ENCODE measurements around the gene AUTS2.

DNA sequence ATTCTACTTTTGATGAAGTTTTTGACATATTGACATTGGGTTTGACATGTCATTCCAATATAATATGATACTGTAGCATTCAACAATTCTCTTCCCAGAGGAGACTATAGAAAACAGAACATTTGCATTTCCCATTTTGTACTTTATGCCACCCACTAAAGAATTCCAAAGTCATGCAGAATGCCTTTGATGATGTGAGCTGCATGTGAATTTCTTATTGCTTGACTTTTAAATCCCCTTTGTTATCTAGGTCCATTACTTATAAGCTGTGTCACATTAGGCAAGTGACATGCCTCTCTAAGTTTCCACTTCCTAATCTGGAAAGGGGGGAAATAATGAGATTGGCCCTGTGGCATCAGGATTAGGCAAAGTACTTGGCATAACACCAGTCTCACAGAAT lies 436.7 kb downstream of the AUTS2 start:
- TF ChIP-seq CTCF (conservative IDR thresholded peaks at IDR 0.05; ENCODE audit: low read depth in 2 of 2) (no peak), EZH2 (IDR thresholded peaks at IDR 0.05; ENCODE audit: low read depth, unreplicated experiment) (no peak), REST (IDR thresholded peaks at IDR 0.05; ENCODE audit: unreplicated experiment) (no peak), EZH2phosphoT487 (IDR thresholded peaks at IDR 0.05; ENCODE audit: unreplicated experiment) (no peak), JUNB (IDR thresholded peaks at IDR 0.05; ENCODE audit: unreplicated experiment) (no peak), POLR2AphosphoS5 (IDR thresholded peaks at IDR 0.05; ENCODE audit: low read depth) (no peak), ZNF331 (CRISPR knock-in tag; IDR thresholded peaks at IDR 0.05; ENCODE audit: low read depth) (no peak), NANOG (IDR thresholded peaks at IDR 0.05; ENCODE audit: borderline replicate concordance) (no peak), CREB1 (CRISPR knock-in tag; IDR thresholded peaks at IDR 0.05; ENCODE audit: low read depth) (no peak), ETS1 (IDR thresholded peaks at IDR 0.05) (no peak), ZNF114 (CRISPR knock-in tag; IDR thresholded peaks at IDR 0.05) (no peak), STAT1 (IDR thresholded peaks at IDR 0.05; ENCODE audit: unreplicated experiment) (no peak)
- TF ChIP-seq, protein P1, sequence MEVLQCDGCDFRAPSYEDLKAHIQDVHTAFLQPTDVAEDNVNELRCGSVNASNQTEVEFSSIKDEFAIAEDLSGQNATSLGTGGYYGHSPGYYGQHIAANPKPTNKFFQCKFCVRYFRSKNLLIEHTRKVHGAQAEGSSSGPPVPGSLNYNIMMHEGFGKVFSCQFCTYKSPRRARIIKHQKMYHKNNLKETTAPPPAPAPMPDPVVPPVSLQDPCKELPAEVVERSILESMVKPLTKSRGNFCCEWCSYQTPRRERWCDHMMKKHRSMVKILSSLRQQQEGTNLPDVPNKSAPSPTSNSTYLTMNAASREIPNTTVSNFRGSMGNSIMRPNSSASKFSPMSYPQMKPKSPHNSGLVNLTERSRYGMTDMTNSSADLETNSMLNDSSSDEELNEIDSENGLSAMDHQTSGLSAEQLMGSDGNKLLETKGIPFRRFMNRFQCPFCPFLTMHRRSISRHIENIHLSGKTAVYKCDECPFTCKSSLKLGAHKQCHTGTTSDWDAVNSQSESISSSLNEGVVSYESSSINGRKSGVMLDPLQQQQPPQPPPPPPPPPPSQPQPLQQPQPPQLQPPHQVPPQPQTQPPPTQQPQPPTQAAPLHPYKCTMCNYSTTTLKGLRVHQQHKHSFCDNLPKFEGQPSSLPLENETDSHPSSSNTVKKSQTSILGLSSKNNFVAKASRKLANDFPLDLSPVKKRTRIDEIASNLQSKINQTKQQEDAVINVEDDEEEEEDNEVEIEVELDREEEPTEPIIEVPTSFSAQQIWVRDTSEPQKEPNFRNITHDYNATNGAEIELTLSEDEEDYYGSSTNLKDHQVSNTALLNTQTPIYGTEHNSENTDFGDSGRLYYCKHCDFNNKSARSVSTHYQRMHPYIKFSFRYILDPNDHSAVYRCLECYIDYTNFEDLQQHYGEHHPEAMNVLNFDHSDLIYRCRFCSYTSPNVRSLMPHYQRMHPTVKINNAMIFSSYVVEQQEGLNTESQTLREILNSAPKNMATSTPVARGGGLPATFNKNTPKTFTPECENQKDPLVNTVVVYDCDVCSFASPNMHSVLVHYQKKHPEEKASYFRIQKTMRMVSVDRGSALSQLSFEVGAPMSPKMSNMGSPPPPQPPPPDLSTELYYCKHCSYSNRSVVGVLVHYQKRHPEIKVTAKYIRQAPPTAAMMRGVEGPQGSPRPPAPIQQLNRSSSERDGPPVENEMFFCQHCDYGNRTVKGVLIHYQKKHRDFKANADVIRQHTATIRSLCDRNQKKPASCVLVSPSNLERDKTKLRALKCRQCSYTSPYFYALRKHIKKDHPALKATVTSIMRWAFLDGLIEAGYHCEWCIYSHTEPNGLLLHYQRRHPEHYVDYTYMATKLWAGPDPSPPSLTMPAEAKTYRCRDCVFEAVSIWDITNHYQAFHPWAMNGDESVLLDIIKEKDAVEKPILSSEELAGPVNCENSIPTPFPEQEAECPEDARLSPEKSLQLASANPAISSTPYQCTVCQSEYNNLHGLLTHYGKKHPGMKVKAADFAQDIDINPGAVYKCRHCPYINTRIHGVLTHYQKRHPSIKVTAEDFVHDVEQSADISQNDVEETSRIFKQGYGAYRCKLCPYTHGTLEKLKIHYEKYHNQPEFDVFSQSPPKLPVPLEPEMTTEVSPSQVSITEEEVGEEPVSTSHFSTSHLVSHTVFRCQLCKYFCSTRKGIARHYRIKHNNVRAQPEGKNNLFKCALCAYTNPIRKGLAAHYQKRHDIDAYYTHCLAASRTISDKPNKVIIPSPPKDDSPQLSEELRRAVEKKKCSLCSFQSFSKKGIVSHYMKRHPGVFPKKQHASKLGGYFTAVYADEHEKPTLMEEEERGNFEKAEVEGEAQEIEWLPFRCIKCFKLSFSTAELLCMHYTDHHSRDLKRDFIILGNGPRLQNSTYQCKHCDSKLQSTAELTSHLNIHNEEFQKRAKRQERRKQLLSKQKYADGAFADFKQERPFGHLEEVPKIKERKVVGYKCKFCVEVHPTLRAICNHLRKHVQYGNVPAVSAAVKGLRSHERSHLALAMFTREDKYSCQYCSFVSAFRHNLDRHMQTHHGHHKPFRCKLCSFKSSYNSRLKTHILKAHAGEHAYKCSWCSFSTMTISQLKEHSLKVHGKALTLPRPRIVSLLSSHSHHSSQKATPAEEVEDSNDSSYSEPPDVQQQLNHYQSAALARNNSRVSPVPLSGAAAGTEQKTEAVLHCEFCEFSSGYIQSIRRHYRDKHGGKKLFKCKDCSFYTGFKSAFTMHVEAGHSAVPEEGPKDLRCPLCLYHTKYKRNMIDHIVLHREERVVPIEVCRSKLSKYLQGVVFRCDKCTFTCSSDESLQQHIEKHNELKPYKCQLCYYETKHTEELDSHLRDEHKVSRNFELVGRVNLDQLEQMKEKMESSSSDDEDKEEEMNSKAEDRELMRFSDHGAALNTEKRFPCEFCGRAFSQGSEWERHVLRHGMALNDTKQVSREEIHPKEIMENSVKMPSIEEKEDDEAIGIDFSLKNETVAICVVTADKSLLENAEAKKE (CRISPR knock-in tag; IDR thresholded peaks at IDR 0.05), result no peak

Measured in GM23338 (cell line).